ENCODE measurements around the gene OR5AC2. TPM values are rescaled to one million over a fixed set of nuclear protein-coding genes. Genes with fewer than 3 reads are reported as not detected.

Gene OR5AC2
- polyA plus RNA-seq, 2 of the 4 experiments (the other 2 are of a cell fraction) = not detected

GRCh38 chr3:98057631-98058030, 29.3 kb upstream of the OR5AC2 start:
- no peaks in the 10 kb centered on the region for H3K4me1 ChIP-seq
- H3K4me3 ChIP-seq = no peak overlapping the region
- no peak for ATAC-seq
- no peak for FAIRE-seq
- TF ChIP-seq MAX (IDR thresholded peaks at IDR 0.05) = no peak
- ChIA-PET POLR2A (no interaction called here), CTCF (no interaction called here)
- no peak for DNase-seq (ENCODE audit: low read depth in 1 of 2, low spot score in 1 of 2)
- H3K27ac ChIP-seq = no peak overlapping the region
- no peak overlapping the region for H3K4me2 ChIP-seq
- H3K9me3 ChIP-seq = no peaks in the 10 kb centered on the region
- WGBS (ENCODE audit: missing lambda C conversion rate) = 15% methylated on average over 1 of the region's 1 CpG

GRCh38 chr3:98058244-98058960, 28.6 kb upstream of the OR5AC2 start:
- FAIRE-seq (no peak), ATAC-seq (no peak), DNase-seq (ENCODE audit: low read depth in 1 of 2, low spot score in 1 of 2) (no peak)
- Histone ChIP-seq H3K4me2 (no peak overlapping the region), H3K27ac (no peak overlapping the region), H3K9me3 (no peaks in the 10 kb centered on the region), H3K4me1 (no peaks in the 10 kb centered on the region), H3K4me3 (no peak overlapping the region)
- ChIA-PET CTCF (no interaction called here), POLR2A (no interaction called here)
- WGBS (ENCODE audit: missing lambda C conversion rate) = 16% methylated on average over 7 of the region's 7 CpGs
- TF ChIP-seq CBX2 (IDR thresholded peaks at IDR 0.05; ENCODE audit: borderline replicate concordance, low read depth) = no peak
- no peak for TF ChIP-seq MAX (IDR thresholded peaks at IDR 0.05)
- no peak for TF ChIP-seq JUN (IDR thresholded peaks at IDR 0.05)
- no peak for TF ChIP-seq CHD2 (IDR thresholded peaks at IDR 0.05; ENCODE audit: low read length, partially characterized antibody)
- TF ChIP-seq BCL3 (IDR thresholded peaks at IDR 0.05) = no peak
- TF ChIP-seq FOSB (CRISPR knock-in tag; IDR thresholded peaks at IDR 0.05) = no peak
- no peak for TF ChIP-seq POLR2AphosphoS2 (conservative IDR thresholded peaks at IDR 0.05; ENCODE audit: low read length)
- TF ChIP-seq NFE2L2 (conservative IDR thresholded peaks at IDR 0.05; ENCODE audit: low read length) = no peak
- no peak for TF ChIP-seq KDM5A (IDR thresholded peaks at IDR 0.05)
- no peak for TF ChIP-seq POLR2A (IDR thresholded peaks at IDR 0.05; ENCODE audit: low read length)
- TF ChIP-seq BHLHE40 (IDR thresholded peaks at IDR 0.05; ENCODE audit: low read depth, low read length) = no peak
- no peak for TF ChIP-seq MYC (IDR thresholded peaks at IDR 0.05; ENCODE audit: borderline replicate concordance, low read length)
- no peak for TF ChIP-seq HEYL (CRISPR knock-in tag; IDR thresholded peaks at IDR 0.05)
- no peak for TF ChIP-seq SMC3 (IDR thresholded peaks at IDR 0.05)

GRCh38 chr3:98068824-98069223, 18.1 kb upstream of the OR5AC2 start:
- ATAC-seq = no peak
- POLR2A ChIA-PET = no interaction called here
- no peak for DNase-seq (ENCODE audit: low read depth in 1 of 2, low spot score in 1 of 2)
- TF ChIP-seq, protein P1, sequence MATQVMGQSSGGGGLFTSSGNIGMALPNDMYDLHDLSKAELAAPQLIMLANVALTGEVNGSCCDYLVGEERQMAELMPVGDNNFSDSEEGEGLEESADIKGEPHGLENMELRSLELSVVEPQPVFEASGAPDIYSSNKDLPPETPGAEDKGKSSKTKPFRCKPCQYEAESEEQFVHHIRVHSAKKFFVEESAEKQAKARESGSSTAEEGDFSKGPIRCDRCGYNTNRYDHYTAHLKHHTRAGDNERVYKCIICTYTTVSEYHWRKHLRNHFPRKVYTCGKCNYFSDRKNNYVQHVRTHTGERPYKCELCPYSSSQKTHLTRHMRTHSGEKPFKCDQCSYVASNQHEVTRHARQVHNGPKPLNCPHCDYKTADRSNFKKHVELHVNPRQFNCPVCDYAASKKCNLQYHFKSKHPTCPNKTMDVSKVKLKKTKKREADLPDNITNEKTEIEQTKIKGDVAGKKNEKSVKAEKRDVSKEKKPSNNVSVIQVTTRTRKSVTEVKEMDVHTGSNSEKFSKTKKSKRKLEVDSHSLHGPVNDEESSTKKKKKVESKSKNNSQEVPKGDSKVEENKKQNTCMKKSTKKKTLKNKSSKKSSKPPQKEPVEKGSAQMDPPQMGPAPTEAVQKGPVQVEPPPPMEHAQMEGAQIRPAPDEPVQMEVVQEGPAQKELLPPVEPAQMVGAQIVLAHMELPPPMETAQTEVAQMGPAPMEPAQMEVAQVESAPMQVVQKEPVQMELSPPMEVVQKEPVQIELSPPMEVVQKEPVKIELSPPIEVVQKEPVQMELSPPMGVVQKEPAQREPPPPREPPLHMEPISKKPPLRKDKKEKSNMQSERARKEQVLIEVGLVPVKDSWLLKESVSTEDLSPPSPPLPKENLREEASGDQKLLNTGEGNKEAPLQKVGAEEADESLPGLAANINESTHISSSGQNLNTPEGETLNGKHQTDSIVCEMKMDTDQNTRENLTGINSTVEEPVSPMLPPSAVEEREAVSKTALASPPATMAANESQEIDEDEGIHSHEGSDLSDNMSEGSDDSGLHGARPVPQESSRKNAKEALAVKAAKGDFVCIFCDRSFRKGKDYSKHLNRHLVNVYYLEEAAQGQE (IDR thresholded peaks at IDR 0.05) = no peak
- no peak for TF ChIP-seq GATA3 (IDR thresholded peaks at IDR 0.05; ENCODE audit: borderline replicate concordance)
- TF ChIP-seq NPAS2 (CRISPR knock-in tag; IDR thresholded peaks at IDR 0.05; ENCODE audit: borderline replicate concordance) = no peak
- TF ChIP-seq NFE2L2 (conservative IDR thresholded peaks at IDR 0.05; ENCODE audit: low read length) = no peak
- TF ChIP-seq ZC3H11A (IDR thresholded peaks at IDR 0.05) = no peak
- TF ChIP-seq RCOR1 (IDR thresholded peaks at IDR 0.05; ENCODE audit: low read depth, low read length) = no peak
- no peak for TF ChIP-seq RFX5 (IDR thresholded peaks at IDR 0.05)
- TF ChIP-seq CBX2 (IDR thresholded peaks at IDR 0.05; ENCODE audit: borderline replicate concordance, low read depth) = no peak
- TF ChIP-seq SREBF2 (IDR thresholded peaks at IDR 0.05) = no peak
- TF ChIP-seq HDAC2 (IDR thresholded peaks at IDR 0.05) = no peak
- no peak for TF ChIP-seq ESRRA (IDR thresholded peaks at IDR 0.05; ENCODE audit: borderline replicate concordance, low read length)
- TF ChIP-seq, protein P2, sequence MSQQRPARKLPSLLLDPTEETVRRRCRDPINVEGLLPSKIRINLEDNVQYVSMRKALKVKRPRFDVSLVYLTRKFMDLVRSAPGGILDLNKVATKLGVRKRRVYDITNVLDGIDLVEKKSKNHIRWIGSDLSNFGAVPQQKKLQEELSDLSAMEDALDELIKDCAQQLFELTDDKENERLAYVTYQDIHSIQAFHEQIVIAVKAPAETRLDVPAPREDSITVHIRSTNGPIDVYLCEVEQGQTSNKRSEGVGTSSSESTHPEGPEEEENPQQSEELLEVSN (IDR thresholded peaks at IDR 0.05; ENCODE audit: borderline replicate concordance, low read depth) = no peak
- no peak for TF ChIP-seq HOXB5 (CRISPR knock-in tag; IDR thresholded peaks at IDR 0.05)
- TF ChIP-seq EP300 (IDR thresholded peaks at IDR 0.05) = no peak
- TF ChIP-seq PHF8 (IDR thresholded peaks at IDR 0.05; ENCODE audit: borderline replicate concordance, low read depth) = no peak
- Histone ChIP-seq H3K4me3 (no peak overlapping the region), H3K4me2 (no peak overlapping the region), H3K27ac (no peak overlapping the region), H3K4me1 (no peaks in the 10 kb centered on the region), H3K9me3 (no peaks in the 10 kb centered on the region)
- no peak for FAIRE-seq
- WGBS (ENCODE audit: missing lambda C conversion rate) = 14% methylated on average over 2 of the region's 2 CpGs
- CTCF ChIA-PET = no interaction called here

All from A549 (cell line).